Ascending aorta (tissue), 2 donors: ENCODE results near the gene PTCRA. TPM values are rescaled to one million over a fixed set of nuclear protein-coding genes. Genes with fewer than 3 reads are reported as not detected.

ENCODE experiments used
- DNase-seq, 2 donors: peaks; one replicate each; pipeline ENCODE4 v3.0.0-alpha.2; 2019; ENCODE audit warnings: low spot score in 2 of 2
- H3K27ac ChIP-seq, 2 donors: fragments of 200-600 bp; sonication (generic); one replicate each; pipeline ENCODE4 v1.5.1; 2016 to 2017; ENCODE audit warnings: mild to moderate bottlenecking in 1 of 2
- H3K27me3 ChIP-seq: fragments of 200-600 bp; sonication (generic); one replicate; pipeline ENCODE4 v1.5.1; 2017
- H3K36me3 ChIP-seq, 2 donors: fragments of 200-600 bp; sonication (generic); one replicate each; pipeline ENCODE4 v1.5.1; 2016
- H3K4me1 ChIP-seq, 2 donors: fragments of 200-600 bp; sonication (generic); one replicate each; pipeline ENCODE4 v1.5.1; 2016 to 2017; ENCODE audit warnings: mild to moderate bottlenecking in 1 of 2
- H3K4me3 ChIP-seq, 2 donors: fragments of 200-600 bp; sonication (generic); one replicate each; pipeline ENCODE4 v1.5.1; 2016 to 2017; ENCODE audit warnings: mild to moderate bottlenecking in 1 of 2
- H3K9me3 ChIP-seq, 2 donors: fragments of 200-600 bp; sonication (generic); one replicate each; pipeline ENCODE4 v1.5.1; 2016
- CTCF ChIP-seq, 3 experiments: fragments of 200-600 bp in 2 of 3; fragments of 450-650 bp in 1 of 3; sonication (generic) in 2 of 3; IDR thresholded peaks; one replicate each; pipeline ENCODE4 v1.5.1; 2016 to 2019; ENCODE audit warnings: antibody characterized with exemption in 3 of 3, mild to moderate bottlenecking in 1 of 3, moderate library complexity in 1 of 3
- intact Hi-C: fragments of 100-400 bp; cut with DNase I; formaldehyde crosslinking; loops from one replicate; pipeline ENCODE4 v1.15.1; 2023
- total RNA-seq: library from RNA; depleted of rRNA; stranded (reverse); fragments of >200 nt; gene quantifications from one replicate; pipeline ENCODE4 v1.1.0, GENCODE V29; 2016

Gene PTCRA
- total RNA-seq, 1 donor from 2014 or later = not detected

DNA sequence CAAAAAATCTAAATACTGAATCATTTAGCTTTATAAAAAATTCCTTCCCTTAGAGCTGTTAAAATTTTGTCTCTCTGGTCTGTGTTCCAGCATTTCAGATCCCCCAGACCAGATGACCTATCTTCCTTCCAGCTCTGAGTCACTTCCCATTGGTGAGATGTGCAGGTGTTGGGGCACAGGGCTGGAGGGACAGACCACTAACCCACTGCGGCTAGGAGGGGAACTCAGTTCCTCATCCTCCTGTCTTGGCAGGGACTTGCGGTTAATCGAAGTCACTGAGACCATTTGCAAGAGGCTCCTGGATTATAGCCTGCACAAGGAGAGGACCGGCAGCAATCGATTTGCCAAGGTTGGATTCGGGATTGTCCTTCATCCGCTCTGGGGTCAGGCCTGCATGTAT lies 19.5 kb downstream of the PTCRA start:
- Histone ChIP-seq H3K36me3 (peaks cover 41 to 42% of the 10 kb centered on the region in 2 donors), H3K27ac (no peak overlapping the region), H3K27me3 (no peaks in the 10 kb centered on the region), H3K9me3 (no peaks in the 10 kb centered on the region), H3K4me1 (peaks cover 0 to 7% of the 10 kb centered on the region in 2 donors), H3K4me3 (no peak overlapping the region)
- TF ChIP-seq CTCF (IDR thresholded peaks at IDR 0.05) = no peak
- intact Hi-C loops = no loop called here
- no peak for DNase-seq

- no peaks in the 10 kb centered on the region for H3K9me3 ChIP-seq
- H3K27ac ChIP-seq = no peak overlapping the region
- intact Hi-C loops = no loop called here
- H3K27me3 ChIP-seq = no peaks in the 10 kb centered on the region
- TF ChIP-seq CTCF (IDR thresholded peaks at IDR 0.05) = no peak
- H3K4me1 ChIP-seq = no peaks in the 10 kb centered on the region
- H3K36me3 ChIP-seq = peaks cover 41 to 42% of the 10 kb centered on the region in 2 donors
- no peak overlapping the region for H3K4me3 ChIP-seq
- DNase-seq = no peak
These were observed 20.5 kb downstream of the PTCRA start for GRCh38 chr6:42936398-42936797.

GRCh38 chr6:42937548-42938427 lies 21.9 kb downstream of the PTCRA start:
- TF ChIP-seq CTCF (IDR thresholded peaks at IDR 0.05) = no peak
- Histone ChIP-seq H3K27me3 (no peaks in the 10 kb centered on the region), H3K9me3 (no peaks in the 10 kb centered on the region), H3K36me3 (peaks cover 41 to 42% of the 10 kb centered on the region in 2 donors), H3K4me1 (no peaks in the 10 kb centered on the region), H3K4me3 (no peak overlapping the region), H3K27ac (no peak overlapping the region)
- DNase-seq = no peak
- intact Hi-C loops = no loop called here

DNA sequence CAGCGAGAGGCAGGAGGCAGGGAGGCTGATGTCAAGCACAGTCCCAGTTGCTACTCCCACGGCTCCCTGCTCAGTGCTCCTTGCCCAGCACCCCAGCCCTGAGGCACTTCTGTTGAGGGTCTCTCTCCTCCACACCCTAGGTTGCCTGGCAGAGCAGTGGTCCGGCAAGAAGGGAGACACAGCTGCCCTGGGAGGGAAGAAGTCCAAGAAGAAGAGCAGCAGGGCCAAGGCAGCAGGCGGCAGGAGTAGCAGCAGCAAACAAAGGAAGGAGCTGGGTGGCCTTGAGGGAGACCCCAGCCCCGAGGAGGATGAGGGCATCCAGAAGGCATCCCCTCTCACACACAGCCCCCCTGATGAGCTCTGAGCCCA lies 22.6 kb downstream of the PTCRA start:
- Histone ChIP-seq H3K36me3 (peaks cover 41 to 42% of the 10 kb centered on the region in 2 donors), H3K27me3 (no peaks in the 10 kb centered on the region), H3K27ac (no peak overlapping the region), H3K9me3 (no peaks in the 10 kb centered on the region), H3K4me1 (no peaks in the 10 kb centered on the region), H3K4me3 (no peak overlapping the region)
- no peak for TF ChIP-seq CTCF (IDR thresholded peaks at IDR 0.05)
- DNase-seq = no peak
- intact Hi-C loops = no loop called here

- H3K9me3 ChIP-seq = no peaks in the 10 kb centered on the region
- no peaks in the 10 kb centered on the region for H3K27me3 ChIP-seq
- intact Hi-C loops = no loop called here
- no peak for DNase-seq
- H3K36me3 ChIP-seq = peaks cover 47% of the 10 kb centered on the region in 2 donors
- no peak overlapping the region for H3K27ac ChIP-seq
- no peak overlapping the region for H3K4me3 ChIP-seq
- TF ChIP-seq CTCF (IDR thresholded peaks at IDR 0.05) = no peak
- H3K4me1 ChIP-seq = no peaks in the 10 kb centered on the region
These were observed 23.3 kb downstream of the PTCRA start for GRCh38 chr6:42938987-42939809.
